Mesenchymal stem cell (in vitro differentiated cells and primary cell): Measurements from ENCODE around the gene ARHGAP12.
A peak's percentile ranks its signal among the peaks of the same experiment; 100 is the strongest.

Source experiments
- DNase-seq: peaks from one replicate; pipeline ENCODE4 v3.0.0-alpha.2; 2013
- H2AFZ ChIP-seq: one replicate; pipeline ENCODE4 v1.6.1; 2013; ENCODE audit warnings: low read depth, mild to moderate bottlenecking, control low read depth, inconsistent platforms, low read length, moderate library complexity
- H2AK5ac ChIP-seq: 2 replicates; pipeline ENCODE4 v1.6.1; 2013; ENCODE audit warnings: low read length, moderate library complexity, mild to moderate bottlenecking, inconsistent platforms; ENCODE audit not compliant: severe bottlenecking
- H2BK120ac ChIP-seq: one replicate; pipeline ENCODE4 v1.6.1; 2013; ENCODE audit warnings: low read depth, mild to moderate bottlenecking, inconsistent platforms, low read length, moderate library complexity
- H2BK12ac ChIP-seq, 2 experiments: one replicate each; pipeline ENCODE4 v1.6.1; 2013; ENCODE audit warnings: inconsistent platforms in 2 of 2, low read length in 2 of 2, mild to moderate bottlenecking in 2 of 2, moderate library complexity in 2 of 2, control low read depth in 1 of 2
- H2BK15ac ChIP-seq: one replicate; pipeline ENCODE4 v1.6.1; 2013; ENCODE audit warnings: mild to moderate bottlenecking, low read depth, inconsistent platforms; ENCODE audit not compliant: poor library complexity, severe bottlenecking
- H2BK5ac ChIP-seq: 2 replicates; pipeline ENCODE4 v1.6.1; 2013; ENCODE audit warnings: low read depth, mild to moderate bottlenecking, low read length, control low read depth, inconsistent platforms; ENCODE audit not compliant: poor library complexity, severe bottlenecking
- H3K14ac ChIP-seq, 2 experiments: one replicate each; pipeline ENCODE4 v1.6.1; 2013; ENCODE audit warnings: inconsistent platforms in 2 of 2, low read length in 2 of 2, control low read depth in 1 of 2, mild to moderate bottlenecking in 1 of 2, moderate library complexity in 1 of 2
- H3K18ac ChIP-seq, 2 experiments: one replicate each; pipeline ENCODE4 v1.6.1; 2013; ENCODE audit warnings: inconsistent platforms in 2 of 2, low read length in 2 of 2, control low read depth in 1 of 2, low read depth in 1 of 2, mild to moderate bottlenecking in 1 of 2
- H3K23ac ChIP-seq, 2 experiments: one replicate each; pipeline ENCODE4 v1.6.1; 2013; ENCODE audit warnings: inconsistent platforms in 2 of 2, low read length in 2 of 2, mild to moderate bottlenecking in 2 of 2, moderate library complexity in 2 of 2, control low read depth in 1 of 2
- H3K27ac ChIP-seq: 2 replicates; pipeline ENCODE4 v1.5.1; 2013; ENCODE audit warnings: mild to moderate bottlenecking, moderate library complexity, low read length, control low read depth, inconsistent platforms; ENCODE audit not compliant: poor library complexity, severe bottlenecking
- H3K27me3 ChIP-seq, 2 experiments: 2 replicates each; pipeline versions ENCODE4 v1.6.1 to v1.7.0; 2013; ENCODE audit warnings: low read length in 2 of 2, mild to moderate bottlenecking in 2 of 2, moderate library complexity in 2 of 2, control low read depth in 1 of 2, inconsistent platforms in 1 of 2; ENCODE audit not compliant: control insufficient read depth in 1 of 2, insufficient read depth in 1 of 2
- H3K36me3 ChIP-seq, 2 experiments: 2 replicates each; pipeline versions ENCODE4 v1.6.1 to v1.7.0; 2013; ENCODE audit warnings: low read length in 2 of 2, control low read depth in 1 of 2, inconsistent platforms in 1 of 2, low read depth in 1 of 2, mild to moderate bottlenecking in 1 of 2; ENCODE audit not compliant: insufficient read depth in 2 of 2, control insufficient read depth in 1 of 2
- H3K4ac ChIP-seq, 2 experiments: one replicate each; pipeline ENCODE4 v1.6.1; 2013; ENCODE audit warnings: inconsistent platforms in 2 of 2, low read length in 2 of 2, mild to moderate bottlenecking in 2 of 2, moderate library complexity in 2 of 2, control low read depth in 1 of 2, low read depth in 1 of 2
- H3K4me1 ChIP-seq: 2 replicates; pipeline ENCODE4 v1.6.1; 2013; ENCODE audit warnings: low read depth, low read length, control low read depth; ENCODE audit not compliant: control insufficient read depth, insufficient read depth
- H3K4me2 ChIP-seq: 2 replicates; pipeline ENCODE4 v1.6.1; 2013; ENCODE audit warnings: low read length, mild to moderate bottlenecking, inconsistent platforms; ENCODE audit not compliant: poor library complexity, severe bottlenecking
- H3K4me3 ChIP-seq, 2 experiments: 2 replicates each; pipeline versions ENCODE4 v1.5.1 to v1.7.0; 2013; ENCODE audit warnings: low read length in 2 of 2, mild to moderate bottlenecking in 2 of 2, control low read depth in 1 of 2, low read depth in 1 of 2; ENCODE audit not compliant: insufficient read depth in 1 of 2
- H3K79me1 ChIP-seq: replicated peaks from 2 replicates; pipeline ENCODE4 v1.6.1; 2013; ENCODE audit warnings: mild to moderate bottlenecking, control low read depth, low read length, inconsistent platforms; ENCODE audit not compliant: poor library complexity, severe bottlenecking
- H3K9ac ChIP-seq: 2 replicates; pipeline ENCODE4 v1.7.0; 2013; ENCODE audit warnings: mild to moderate bottlenecking, low read length, moderate library complexity
- H3K9me3 ChIP-seq: 2 replicates; pipeline ENCODE4 v1.7.0; 2013; ENCODE audit warnings: mild to moderate bottlenecking, low read length; ENCODE audit not compliant: control insufficient read depth
- H4K8ac ChIP-seq: one replicate; pipeline ENCODE4 v1.6.1; 2013; ENCODE audit warnings: inconsistent platforms, mild to moderate bottlenecking, low read length, moderate library complexity
- H4K91ac ChIP-seq: one replicate; pipeline ENCODE4 v1.6.1; 2013; ENCODE audit warnings: mild to moderate bottlenecking, low read length, inconsistent platforms
- WGBS: methylation state at CpG from one replicate; pipeline ENCODE4 v1.1.7; 2013; ENCODE audit warnings: mixed read lengths; 5-methylcytosine and 5-hydroxymethylcytosine counted together

Gene ARHGAP12

DNA sequence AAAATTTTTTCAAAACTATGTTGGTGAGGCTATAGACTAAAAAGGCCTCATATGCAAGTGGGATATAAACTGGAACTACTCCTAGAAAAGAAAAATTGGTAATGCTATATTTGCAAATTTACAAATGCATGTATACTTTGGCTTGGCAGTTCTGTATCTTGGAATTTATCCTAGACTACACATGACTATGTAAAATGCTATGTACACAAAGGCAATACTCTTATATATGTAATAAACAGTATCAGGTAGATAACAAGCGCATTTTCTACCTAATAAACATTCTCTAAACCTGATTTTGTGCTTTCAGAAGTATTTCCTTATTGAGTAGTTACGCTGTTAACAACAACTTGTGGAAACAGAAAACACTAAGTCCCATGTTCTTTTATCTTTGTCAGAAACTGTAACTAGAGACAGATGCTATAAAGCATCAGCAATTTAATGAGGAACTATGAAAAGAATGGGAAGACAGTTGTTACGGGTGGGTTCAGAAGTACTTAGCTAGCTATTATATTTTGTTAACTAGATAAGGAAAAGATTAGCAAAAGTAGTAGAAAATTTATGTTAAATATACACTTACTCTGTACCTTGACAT is 107.8 kb downstream of the ARHGAP12 start:
- no CpG with 5 or more reads among the region's 3 CpGs for WGBS
- Histone ChIP-seq H4K8ac (no peak overlapping the region), H2BK5ac (no peak overlapping the region), H3K23ac (no peak overlapping the region), H3K27me3 (no peaks in the 10 kb centered on the region), H2BK120ac (no peak overlapping the region), H2AK5ac (no peak overlapping the region), H2BK12ac (no peak overlapping the region), H3K79me1 (peaks cover 3% of the 10 kb centered on the region), H3K27ac (no peak overlapping the region), H3K36me3 (peaks cover 0 to 48% of the 10 kb centered on the region in 2 experiments), H2BK15ac (no peak overlapping the region), H2AFZ (no peak overlapping the region), H4K91ac (no peak overlapping the region), H3K4me3 (no peak overlapping the region), H3K18ac (no peak overlapping the region), H3K4me1 (peaks cover 1% of the 10 kb centered on the region), H3K9me3 (no peaks in the 10 kb centered on the region), H3K14ac (no peak overlapping the region), H3K4ac (no peak overlapping the region), H3K9ac (peak overlapping the region; percentile 31), H3K4me2 (no peak overlapping the region)
- DNase-seq, result no peak

DNA sequence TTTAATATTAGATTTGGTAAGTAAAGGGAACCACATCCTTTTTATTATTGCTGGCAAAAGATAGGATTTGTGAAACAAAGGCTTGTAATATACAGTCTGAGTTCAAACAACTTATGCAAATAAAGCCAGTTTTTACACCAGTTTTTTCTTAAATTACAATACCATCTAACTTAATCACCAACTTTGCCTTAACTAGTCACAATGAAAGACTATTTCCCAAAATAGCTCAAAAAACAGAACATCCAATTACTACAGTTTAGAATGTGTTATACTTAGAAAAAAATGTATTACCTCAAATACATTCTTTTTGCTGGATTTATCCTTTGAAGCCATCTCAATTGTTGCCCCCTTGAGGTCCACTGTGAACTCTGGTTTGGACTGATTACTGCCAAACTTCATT is 108.5 kb downstream of the ARHGAP12 start:
- Histone ChIP-seq H2BK5ac (no peak overlapping the region), H3K79me1 (peaks cover 3% of the 10 kb centered on the region), H2AFZ (no peak overlapping the region), H2AK5ac (no peak overlapping the region), H3K4ac (no peak overlapping the region), H3K9me3 (no peaks in the 10 kb centered on the region), H2BK120ac (no peak overlapping the region), H3K4me3 (no peak overlapping the region), H3K23ac (no peak overlapping the region), H3K9ac (peak overlapping the region; percentile 59), H3K27me3 (no peaks in the 10 kb centered on the region), H3K18ac (no peak overlapping the region), H3K36me3 (peaks cover 0 to 48% of the 10 kb centered on the region in 2 experiments), H4K91ac (no peak overlapping the region), H3K14ac (no peak overlapping the region), H3K27ac (no peak overlapping the region), H2BK15ac (no peak overlapping the region), H3K4me1 (peaks cover 1% of the 10 kb centered on the region), H2BK12ac (no peak overlapping the region), H3K4me2 (no peak overlapping the region), H4K8ac (no peak overlapping the region)
- DNase-seq, result no peak

DNA sequence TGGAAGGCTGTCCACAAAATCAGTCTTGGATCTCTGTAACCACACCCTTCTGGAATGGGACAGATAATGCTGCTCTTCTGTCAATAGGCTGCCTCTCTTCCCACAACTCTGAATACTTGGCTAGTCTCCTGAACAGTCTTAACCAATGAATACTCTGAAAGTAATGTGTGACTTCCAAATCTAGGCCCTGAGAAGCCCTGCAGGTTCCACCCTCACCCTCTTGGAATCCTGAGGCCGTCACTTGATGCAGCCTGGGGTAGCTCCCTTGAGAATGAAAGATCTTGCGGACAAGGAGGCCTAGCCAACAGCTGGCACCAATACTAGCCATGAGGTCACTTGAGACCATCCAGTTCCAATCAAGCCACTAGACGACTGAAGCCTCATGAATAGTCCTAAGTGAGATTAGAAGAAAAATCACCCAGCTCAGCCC is 109.2 kb downstream of the ARHGAP12 start:
- Histone ChIP-seq H3K4ac (no peak overlapping the region), H2AK5ac (no peak overlapping the region), H2AFZ (no peak overlapping the region), H4K8ac (no peak overlapping the region), H3K18ac (no peak overlapping the region), H2BK12ac (no peak overlapping the region), H3K14ac (no peak overlapping the region), H3K9ac (peak overlapping the region; percentile 59), H2BK15ac (no peak overlapping the region), H3K27me3 (no peaks in the 10 kb centered on the region), H3K4me1 (peaks cover 1% of the 10 kb centered on the region), H4K91ac (no peak overlapping the region), H3K4me2 (no peak overlapping the region), H2BK120ac (no peak overlapping the region), H3K23ac (no peak overlapping the region), H3K36me3 (peaks cover 3 to 47% of the 10 kb centered on the region in 2 experiments), H3K27ac (no peak overlapping the region), H3K4me3 (no peak overlapping the region), H2BK5ac (no peak overlapping the region), H3K79me1 (peaks cover 3% of the 10 kb centered on the region), H3K9me3 (no peaks in the 10 kb centered on the region)
- 91% methylated on average over 2 of the region's 3 CpGs for WGBS
- DNase-seq, result no peak

DNA sequence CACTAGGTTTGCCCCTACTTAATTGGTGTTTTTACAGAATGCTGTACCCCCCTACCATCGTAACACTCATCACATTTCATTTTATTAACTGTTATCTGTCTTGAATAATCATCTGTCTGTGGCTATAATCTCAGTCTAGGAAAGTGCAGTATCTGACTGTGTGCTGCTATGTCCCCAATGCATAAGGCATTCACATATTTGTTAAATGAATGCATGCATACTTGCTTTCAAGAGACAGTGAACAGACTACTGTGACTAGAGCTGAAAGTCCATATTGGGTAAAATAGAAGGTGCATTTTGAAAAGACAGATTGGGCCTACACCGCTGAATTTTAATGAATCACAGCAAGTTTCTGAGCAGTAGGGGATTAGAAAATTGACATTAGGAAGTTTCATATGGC is 112.3 kb downstream of the ARHGAP12 start:
- no peak overlapping the region for H2BK15ac ChIP-seq

More for the DNA sequence above, 112.3 kb downstream of the ARHGAP12 start:
- H3K4me3 ChIP-seq, result no peak overlapping the region
- H2BK5ac ChIP-seq, result no peak overlapping the region
- H3K9me3 ChIP-seq, result no peaks in the 10 kb centered on the region
- H3K9ac ChIP-seq, result peak overlapping the region; percentile 17
- H3K23ac ChIP-seq, result no peak overlapping the region
- peaks cover 3 to 56% of the 10 kb centered on the region in 2 experiments for H3K36me3 ChIP-seq
- H3K4me1 ChIP-seq, result peaks cover 1% of the 10 kb centered on the region
- H3K79me1 ChIP-seq, result peaks cover 3% of the 10 kb centered on the region
- no peak overlapping the region for H2BK12ac ChIP-seq
- H2AK5ac ChIP-seq, result no peak overlapping the region
- no peak overlapping the region for H3K14ac ChIP-seq
- H3K4me2 ChIP-seq, result no peak overlapping the region
- H3K18ac ChIP-seq, result no peak overlapping the region
- H2BK120ac ChIP-seq, result no peak overlapping the region
- no peak overlapping the region for H4K8ac ChIP-seq
- no peak overlapping the region for H3K4ac ChIP-seq
- WGBS, result 0% methylated on average over 1 of the region's 2 CpGs
- peak; percentile 66 for DNase-seq
- H3K27me3 ChIP-seq, result no peaks in the 10 kb centered on the region
- no peak overlapping the region for H4K91ac ChIP-seq
- no peak overlapping the region for H2AFZ ChIP-seq
- H3K27ac ChIP-seq, result peak overlapping the region; percentile 51
